H9 (cell line): ENCODE measurements around the gene LRRFIP1. TPM values are rescaled to one million over a fixed set of nuclear protein-coding genes. Genes with fewer than 3 reads are reported as not detected.

Source experiments
- DNase-seq: peaks from one replicate; pipeline ENCODE4 v3.0.0-alpha.2; 2017
- H2AFZ ChIP-seq: one replicate; pipeline ENCODE4 v1.6.1; 2013; ENCODE audit warnings: mild to moderate bottlenecking, low read length, control low read depth, moderate library complexity
- H2AK5ac ChIP-seq: 2 replicates; pipeline ENCODE4 v1.6.1; 2013; ENCODE audit warnings: low read length, control low read depth, mixed read lengths; ENCODE audit not compliant: insufficient read length
- H2BK120ac ChIP-seq: one replicate; pipeline ENCODE4 v1.6.1; 2013; ENCODE audit warnings: low read depth, mild to moderate bottlenecking, low read length, control low read depth, inconsistent platforms; ENCODE audit not compliant: poor library complexity, severe bottlenecking
- H2BK12ac ChIP-seq: 2 replicates; pipeline ENCODE4 v1.6.1; 2013; ENCODE audit warnings: low read length, control low read depth, mixed read lengths, low read depth; ENCODE audit not compliant: insufficient read length
- H2BK15ac ChIP-seq: 2 replicates; pipeline ENCODE4 v1.6.1; 2013; ENCODE audit warnings: low read depth, low read length, control low read depth
- H2BK20ac ChIP-seq: one replicate; pipeline ENCODE4 v1.6.1; 2013; ENCODE audit warnings: low read depth, mild to moderate bottlenecking, low read length, control low read depth, inconsistent platforms; ENCODE audit not compliant: poor library complexity, severe bottlenecking
- H2BK5ac ChIP-seq: 2 replicates; pipeline ENCODE4 v1.6.1; 2013; ENCODE audit warnings: low read length, control low read depth, mixed read lengths; ENCODE audit not compliant: insufficient read length
- H3K14ac ChIP-seq: 2 replicates; pipeline ENCODE4 v1.6.1; 2013; ENCODE audit warnings: low read length, control low read depth; ENCODE audit not compliant: insufficient read depth
- H3K18ac ChIP-seq: 2 replicates; pipeline ENCODE4 v1.6.1; 2013; ENCODE audit warnings: low read depth, mild to moderate bottlenecking, mixed read lengths, low read length, control low read depth; ENCODE audit not compliant: insufficient read length
- H3K23ac ChIP-seq: 2 replicates; pipeline ENCODE4 v1.6.1; 2013; ENCODE audit warnings: low read length, control low read depth, mixed read lengths, low read depth; ENCODE audit not compliant: insufficient read length
- H3K23me2 ChIP-seq: 2 replicates; pipeline ENCODE4 v1.6.1; 2013; ENCODE audit warnings: low read depth, mild to moderate bottlenecking, mixed read lengths, low read length, control low read depth; ENCODE audit not compliant: insufficient read length, poor library complexity, severe bottlenecking
- H3K27ac ChIP-seq: 2 replicates; pipeline ENCODE4 v1.5.1; 2013; ENCODE audit warnings: low read length, control low read depth, mixed read lengths, low read depth; ENCODE audit not compliant: insufficient read length
- H3K27me3 ChIP-seq: 2 replicates; pipeline ENCODE4 v1.6.1; 2013; ENCODE audit warnings: low read length, control low read depth, inconsistent platforms; ENCODE audit not compliant: insufficient read depth
- H3K4ac ChIP-seq: 2 replicates; pipeline ENCODE4 v1.6.1; 2013; ENCODE audit warnings: low read depth, mild to moderate bottlenecking, control low read depth, inconsistent platforms, low read length, moderate library complexity
- H3K4me1 ChIP-seq: 2 replicates; pipeline ENCODE4 v1.6.1; 2013; ENCODE audit warnings: low read length, control low read depth, inconsistent platforms; ENCODE audit not compliant: insufficient read depth
- H3K4me2 ChIP-seq: 2 replicates; pipeline ENCODE4 v1.6.1; 2013; ENCODE audit warnings: low read length, control low read depth, mixed read lengths; ENCODE audit not compliant: insufficient read length, insufficient read depth
- H3K56ac ChIP-seq: 2 replicates; pipeline ENCODE4 v1.6.1; 2013; ENCODE audit warnings: low read depth, mild to moderate bottlenecking, mixed read lengths, low read length, control low read depth; ENCODE audit not compliant: insufficient read length
- H3K79me1 ChIP-seq: 2 replicates; pipeline ENCODE4 v1.6.1; 2013; ENCODE audit warnings: low read depth, mild to moderate bottlenecking, moderate library complexity, low read length, control low read depth, inconsistent platforms; ENCODE audit not compliant: insufficient read depth, poor library complexity, severe bottlenecking
- H3K79me2 ChIP-seq: 2 replicates; pipeline ENCODE4 v1.6.1; 2013; ENCODE audit warnings: low read length, control low read depth, inconsistent platforms; ENCODE audit not compliant: insufficient read depth
- H3K9ac ChIP-seq: 2 replicates; pipeline ENCODE4 v1.6.1; 2013; ENCODE audit warnings: low read length, control low read depth, mixed read lengths; ENCODE audit not compliant: insufficient read length; ENCODE audit errors: extremely low read depth
- H3K9me3 ChIP-seq: one replicate; pipeline ENCODE4 v1.6.1; 2013; ENCODE audit warnings: low read depth, low read length, inconsistent platforms; ENCODE audit not compliant: control insufficient read depth
- H3T11ph ChIP-seq: one replicate; pipeline ENCODE4 v1.6.1; 2013; ENCODE audit warnings: mild to moderate bottlenecking, low read length, control low read depth, inconsistent platforms
- H4K20me1 ChIP-seq: one replicate; pipeline ENCODE4 v1.6.1; 2013; ENCODE audit not compliant: control insufficient read depth, insufficient read length, insufficient read depth
- H4K5ac ChIP-seq: 2 replicates; pipeline ENCODE4 v1.6.1; 2013; ENCODE audit warnings: low read depth, mild to moderate bottlenecking, mixed read lengths, low read length, control low read depth; ENCODE audit not compliant: insufficient read length
- H4K8ac ChIP-seq: replicated peaks from 2 replicates; pipeline ENCODE4 v1.6.1; 2013; ENCODE audit warnings: low read length, control low read depth, mixed read lengths, low read depth; ENCODE audit not compliant: insufficient read length
- H4K91ac ChIP-seq: 2 replicates; pipeline ENCODE4 v1.6.1; 2013; ENCODE audit warnings: low read depth, mild to moderate bottlenecking, moderate library complexity, mixed read lengths, low read length, control low read depth; ENCODE audit not compliant: insufficient read length
- H3K27ac Mint-ChIP-seq, 3 experiments: 2 replicates in 2 of 3; 3 replicates in 1 of 3; pipeline ENCODE4 v1.8.0; 2020 to 2021; ENCODE audit warnings: mixed read lengths in 3 of 3, mild to moderate bottlenecking in 1 of 3, moderate library complexity in 1 of 3
- H3K27me3 Mint-ChIP-seq: 2 replicates; pipeline ENCODE4 v1.8.0; 2021; ENCODE audit warnings: low read depth, mild to moderate bottlenecking, moderate library complexity, mixed read lengths
- H3K36me3 Mint-ChIP-seq, 3 experiments: 2 replicates in 2 of 3; 3 replicates in 1 of 3; pipeline ENCODE4 v1.8.0; 2020 to 2021; ENCODE audit warnings: low read depth in 3 of 3, mixed read lengths in 3 of 3; ENCODE audit not compliant: insufficient read depth in 1 of 3
- H3K4me1 Mint-ChIP-seq, 2 experiments: 2 replicates each; pipeline ENCODE4 v1.8.0; 2020; ENCODE audit warnings: mixed read lengths in 2 of 2
- H3K4me3 Mint-ChIP-seq, 2 experiments: 2 replicates in 1 of 2; 3 replicates in 1 of 2; pipeline ENCODE4 v1.8.0; 2020 to 2021; ENCODE audit warnings: mild to moderate bottlenecking in 2 of 2, mixed read lengths in 2 of 2, moderate library complexity in 1 of 2
- H3K9me3 Mint-ChIP-seq, 2 experiments: 2 replicates in 1 of 2; 3 replicates in 1 of 2; pipeline ENCODE4 v1.8.0; 2020; ENCODE audit warnings: mild to moderate bottlenecking in 2 of 2, mixed read lengths in 2 of 2, moderate library complexity in 1 of 2
- WGBS: extraction: QIAGEN DNeasy Blood & Tissue Kit; methylation state at CpG from one replicate; pipeline ENCODE4 v1.1.7; 2013; ENCODE audit warnings: missing lambda C conversion rate, low lambda C conversion rate, mixed read lengths; ENCODE audit not compliant: insufficient read length; ENCODE audit errors: extremely low coverage; 5-methylcytosine and 5-hydroxymethylcytosine counted together
- total RNA-seq: library from RNA; stranded (reverse); gene quantifications from 2 replicates; pipeline ENCODE4 v1.2.1, GENCODE V29; 2021
- TF ChIP-seq, protein P1 (sequence below): fragments of 200-600 bp; sonication (generic); conservative IDR thresholded peaks from 3 replicates; pipeline ENCODE4 v1.8.0; 2021; ENCODE audit warnings: antibody characterized with exemption, mild to moderate bottlenecking

LRRFIP1 gene
- total RNA-seq, 1 experiment from 2014 or later: 38.5 TPM

- Histone ChIP-seq H3K23me2 (no peaks in the 10 kb centered on the region), H4K5ac (no peak overlapping the region), H2BK15ac (no peak overlapping the region), H3K27me3 (no peaks in the 10 kb centered on the region), H3K23ac (no peak overlapping the region), H3K79me2 (no peaks in the 10 kb centered on the region), H3K4me1 (peaks cover 17% of the 10 kb centered on the region), H2AFZ (no peak overlapping the region), H3K27ac (no peak overlapping the region), H2BK5ac (no peak overlapping the region), H4K8ac (no peak overlapping the region), H3K14ac (no peak overlapping the region), H3K18ac (no peak overlapping the region), H2BK20ac (no peak overlapping the region), H2BK12ac (no peak overlapping the region), H2AK5ac (no peak overlapping the region), H3K9me3 (no peaks in the 10 kb centered on the region), H3K9ac (no peak overlapping the region), H3K4me2 (no peak overlapping the region), H4K91ac (no peak overlapping the region), H4K20me1 (no peaks in the 10 kb centered on the region), H3K79me1 (no peaks in the 10 kb centered on the region), H3T11ph (no peak overlapping the region), H3K4ac (no peak overlapping the region), H3K56ac (no peak overlapping the region), H2BK120ac (no peak overlapping the region)
- no peak for DNase-seq
- H3K27me3 Mint-ChIP-seq: peaks cover 1% of the 10 kb centered on the region
- TF ChIP-seq, protein P1, sequence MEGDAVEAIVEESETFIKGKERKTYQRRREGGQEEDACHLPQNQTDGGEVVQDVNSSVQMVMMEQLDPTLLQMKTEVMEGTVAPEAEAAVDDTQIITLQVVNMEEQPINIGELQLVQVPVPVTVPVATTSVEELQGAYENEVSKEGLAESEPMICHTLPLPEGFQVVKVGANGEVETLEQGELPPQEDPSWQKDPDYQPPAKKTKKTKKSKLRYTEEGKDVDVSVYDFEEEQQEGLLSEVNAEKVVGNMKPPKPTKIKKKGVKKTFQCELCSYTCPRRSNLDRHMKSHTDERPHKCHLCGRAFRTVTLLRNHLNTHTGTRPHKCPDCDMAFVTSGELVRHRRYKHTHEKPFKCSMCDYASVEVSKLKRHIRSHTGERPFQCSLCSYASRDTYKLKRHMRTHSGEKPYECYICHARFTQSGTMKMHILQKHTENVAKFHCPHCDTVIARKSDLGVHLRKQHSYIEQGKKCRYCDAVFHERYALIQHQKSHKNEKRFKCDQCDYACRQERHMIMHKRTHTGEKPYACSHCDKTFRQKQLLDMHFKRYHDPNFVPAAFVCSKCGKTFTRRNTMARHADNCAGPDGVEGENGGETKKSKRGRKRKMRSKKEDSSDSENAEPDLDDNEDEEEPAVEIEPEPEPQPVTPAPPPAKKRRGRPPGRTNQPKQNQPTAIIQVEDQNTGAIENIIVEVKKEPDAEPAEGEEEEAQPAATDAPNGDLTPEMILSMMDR: no peak
- no peak overlapping the region for H3K4me3 Mint-ChIP-seq
- H3K36me3 Mint-ChIP-seq: peaks cover 0 to 4% (median 0%) of the 10 kb centered on the region in 3 experiments; a peak in 1 of 7 replicates
- H3K27ac Mint-ChIP-seq: no peak overlapping the region
- H3K4me1 Mint-ChIP-seq: peaks cover 33 to 37% of the 10 kb centered on the region in 2 experiments
- no CpG with 5 or more reads among the region's 2 CpGs for WGBS
- H3K9me3 Mint-ChIP-seq: no peaks in the 10 kb centered on the region; a peak in 2 of 5 replicates
Measured at GRCh38 chr2:237618449-237618848, 8.9 kb upstream of the LRRFIP1 start.
